B cell (primary cell): ENCODE measurements around the gene CADM2.

ENCODE experiments used
- CTCF ChIP-seq: fragments of 200-600 bp; IDR thresholded peaks from one replicate; pipeline ENCODE4 v1.8.0; 2022; ENCODE audit warnings: antibody characterized with exemption, mild to moderate bottlenecking
- EZH2 ChIP-seq: IDR thresholded peaks from 2 replicates; pipeline ENCODE4 v1.6.1; 2012; ENCODE audit warnings: borderline replicate concordance, low read depth, mild to moderate bottlenecking, moderate library complexity, low read length; ENCODE audit not compliant: insufficient read depth, poor library complexity, severe bottlenecking

- TF ChIP-seq CTCF (no peak), EZH2 (no peak)
Observed at GRCh38 chr3:84984429-84984828, 25.6 kb downstream of the CADM2 start.
